ENCODE measurements around the gene KDM3B. TPM values are rescaled to one million over a fixed set of nuclear protein-coding genes. Genes with fewer than 3 reads are reported as not detected.

Gene KDM3B
- total and polyA plus RNA-seq, 9 of the 15 experiments (the other 6 are each of a cell fraction or from before 2014, with no cell fraction given), result 13.8 to 62.8 (median 41.9) TPM

DNA sequence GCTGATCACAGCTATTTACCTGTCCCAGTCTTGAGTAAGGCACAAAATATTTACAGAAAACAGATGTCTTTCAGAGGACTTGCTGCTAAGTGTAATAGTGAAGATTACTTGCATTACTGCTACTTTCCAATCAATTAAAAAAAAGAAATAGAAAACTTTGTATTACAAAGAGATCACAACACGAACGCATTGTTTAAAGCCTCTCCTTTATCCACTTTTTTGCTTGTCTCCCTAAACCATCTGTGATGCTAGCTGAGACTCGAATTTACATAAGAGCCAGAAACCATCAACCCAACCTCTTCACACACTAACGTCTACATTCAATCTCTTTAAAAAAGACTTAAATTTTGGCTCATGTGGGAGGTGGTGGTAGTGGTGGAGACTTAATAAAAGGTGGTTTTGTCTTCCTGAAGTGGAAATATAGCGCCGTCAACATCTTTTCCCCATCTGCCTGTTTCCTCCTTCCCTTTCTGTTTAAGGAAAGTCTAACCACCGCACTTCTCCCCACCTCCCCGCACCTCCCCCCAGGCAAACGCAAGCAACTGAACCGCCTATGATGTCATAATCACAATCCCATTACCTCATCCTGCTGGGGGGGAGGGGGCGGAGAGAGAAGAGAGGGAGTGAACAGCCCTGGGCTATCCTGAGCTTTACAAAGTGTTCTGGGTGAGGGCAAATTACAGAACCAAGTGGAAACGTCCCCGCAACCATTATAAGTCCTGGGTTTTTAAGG, 15.4 kb upstream of the KDM3B start (continued):
- no peak for TF ChIP-seq ARID2 (IDR thresholded peaks at IDR 0.05)
- TF ChIP-seq POLR3A (IDR thresholded peaks at IDR 0.05; ENCODE audit: borderline replicate concordance, extremely low read depth, insufficient read depth, insufficient read length), result no peak
- no peak for TF ChIP-seq ZKSCAN3 (CRISPR knock-in tag; IDR thresholded peaks at IDR 0.05)
- no peak for TF ChIP-seq SRF (CRISPR knock-in tag; IDR thresholded peaks at IDR 0.05)
- TF ChIP-seq HCFC1 (IDR thresholded peaks at IDR 0.05; ENCODE audit: low read depth, low read length), result no peak
- TF ChIP-seq DIDO1 (tag; IDR thresholded peaks at IDR 0.05; ENCODE audit: low read depth), result no peak
- TF ChIP-seq PTRF (tag; IDR thresholded peaks at IDR 0.05), result no peak
- no peak for TF ChIP-seq SMARCA5 (IDR thresholded peaks at IDR 0.05)
- 0 out of 2 replicates have a peak, but pooled peaks have one; percentile 28 for TF ChIP-seq ZNF764 (CRISPR knock-in tag; IDR thresholded peaks at IDR 0.05; ENCODE audit: low read depth)
- no peak for TF ChIP-seq FOXK1 (CRISPR knock-in tag; IDR thresholded peaks at IDR 0.05; ENCODE audit: borderline replicate concordance)
- TF ChIP-seq, protein P1, sequence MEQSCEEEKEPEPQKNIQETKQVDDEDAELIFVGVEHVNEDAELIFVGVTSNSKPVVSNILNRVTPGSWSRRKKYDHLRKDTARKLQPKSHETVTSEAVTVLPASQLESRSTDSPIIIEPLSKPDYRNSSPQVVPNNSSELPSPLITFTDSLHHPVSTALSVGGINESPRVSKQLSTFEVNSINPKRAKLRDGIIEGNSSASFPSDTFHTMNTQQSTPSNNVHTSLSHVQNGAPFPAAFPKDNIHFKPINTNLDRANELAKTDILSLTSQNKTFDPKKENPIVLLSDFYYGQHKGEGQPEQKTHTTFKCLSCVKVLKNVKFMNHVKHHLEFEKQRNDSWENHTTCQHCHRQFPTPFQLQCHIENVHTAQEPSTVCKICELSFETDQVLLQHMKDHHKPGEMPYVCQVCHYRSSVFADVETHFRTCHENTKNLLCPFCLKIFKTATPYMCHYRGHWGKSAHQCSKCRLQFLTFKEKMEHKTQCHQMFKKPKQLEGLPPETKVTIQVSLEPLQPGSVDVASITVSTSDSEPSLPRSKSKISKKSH (CRISPR knock-in tag; IDR thresholded peaks at IDR 0.05), result no peak
- no peak for TF ChIP-seq MTF1 (CRISPR knock-in tag; IDR thresholded peaks at IDR 0.05; ENCODE audit: borderline replicate concordance)
- no peak for TF ChIP-seq FOXA1 (IDR thresholded peaks at IDR 0.05; ENCODE audit: borderline replicate concordance)
- TF ChIP-seq, protein P2, sequence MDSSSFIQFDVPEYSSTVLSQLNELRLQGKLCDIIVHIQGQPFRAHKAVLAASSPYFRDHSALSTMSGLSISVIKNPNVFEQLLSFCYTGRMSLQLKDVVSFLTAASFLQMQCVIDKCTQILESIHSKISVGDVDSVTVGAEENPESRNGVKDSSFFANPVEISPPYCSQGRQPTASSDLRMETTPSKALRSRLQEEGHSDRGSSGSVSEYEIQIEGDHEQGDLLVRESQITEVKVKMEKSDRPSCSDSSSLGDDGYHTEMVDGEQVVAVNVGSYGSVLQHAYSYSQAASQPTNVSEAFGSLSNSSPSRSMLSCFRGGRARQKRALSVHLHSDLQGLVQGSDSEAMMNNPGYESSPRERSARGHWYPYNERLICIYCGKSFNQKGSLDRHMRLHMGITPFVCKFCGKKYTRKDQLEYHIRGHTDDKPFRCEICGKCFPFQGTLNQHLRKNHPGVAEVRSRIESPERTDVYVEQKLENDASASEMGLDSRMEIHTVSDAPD (CRISPR knock-in tag; IDR thresholded peaks at IDR 0.05), result no peak
- no peak for TF ChIP-seq ZNF217 (CRISPR knock-in tag; IDR thresholded peaks at IDR 0.05)
- 0 out of 2 replicates have a peak, but pooled peaks have one; percentile 54 for TF ChIP-seq ERF (CRISPR knock-in tag; IDR thresholded peaks at IDR 0.05)
- TF ChIP-seq RBM15 (IDR thresholded peaks at IDR 0.05; ENCODE audit: insufficient read depth, low read length), result no peak
- TF ChIP-seq NR2C1 (IDR thresholded peaks at IDR 0.05), result peak; percentile 20; the same call in 1 of the 2 replicates
- no peak for TF ChIP-seq NR2C1 (tag; IDR thresholded peaks at IDR 0.05)
- TF ChIP-seq ZNF184 (CRISPR knock-in tag; IDR thresholded peaks at IDR 0.05), result no peak
- TF ChIP-seq, protein P3, sequence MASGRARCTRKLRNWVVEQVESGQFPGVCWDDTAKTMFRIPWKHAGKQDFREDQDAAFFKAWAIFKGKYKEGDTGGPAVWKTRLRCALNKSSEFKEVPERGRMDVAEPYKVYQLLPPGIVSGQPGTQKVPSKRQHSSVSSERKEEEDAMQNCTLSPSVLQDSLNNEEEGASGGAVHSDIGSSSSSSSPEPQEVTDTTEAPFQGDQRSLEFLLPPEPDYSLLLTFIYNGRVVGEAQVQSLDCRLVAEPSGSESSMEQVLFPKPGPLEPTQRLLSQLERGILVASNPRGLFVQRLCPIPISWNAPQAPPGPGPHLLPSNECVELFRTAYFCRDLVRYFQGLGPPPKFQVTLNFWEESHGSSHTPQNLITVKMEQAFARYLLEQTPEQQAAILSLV (tag; IDR thresholded peaks at IDR 0.05), result 0 out of 2 replicates have a peak, but pooled peaks have one; percentile 7
- TF ChIP-seq, protein P4, sequence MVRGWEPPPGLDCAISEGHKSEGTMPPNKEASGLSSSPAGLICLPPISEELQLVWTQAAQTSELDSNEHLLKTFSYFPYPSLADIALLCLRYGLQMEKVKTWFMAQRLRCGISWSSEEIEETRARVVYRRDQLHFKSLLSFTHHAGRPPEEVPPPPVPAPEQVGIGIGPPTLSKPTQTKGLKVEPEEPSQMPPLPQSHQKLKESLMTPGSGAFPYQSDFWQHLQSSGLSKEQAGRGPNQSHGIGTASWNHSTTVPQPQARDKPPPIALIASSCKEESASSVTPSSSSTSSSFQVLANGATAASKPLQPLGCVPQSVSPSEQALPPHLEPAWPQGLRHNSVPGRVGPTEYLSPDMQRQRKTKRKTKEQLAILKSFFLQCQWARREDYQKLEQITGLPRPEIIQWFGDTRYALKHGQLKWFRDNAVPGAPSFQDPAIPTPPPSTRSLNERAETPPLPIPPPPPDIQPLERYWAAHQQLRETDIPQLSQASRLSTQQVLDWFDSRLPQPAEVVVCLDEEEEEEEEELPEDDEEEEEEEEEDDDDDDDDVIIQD (CRISPR knock-in tag; IDR thresholded peaks at IDR 0.05), result no peak
- TF ChIP-seq KAT2B (IDR thresholded peaks at IDR 0.05; ENCODE audit: low read depth, low read length), result no peak
